GM04503 (cell line): ENCODE measurements around the gene ENOX1.

ENCODE experiments used
- DNase-seq: peaks from one replicate; pipeline ENCODE4 v3.0.0-alpha.2; 2012; ENCODE audit warnings: low read depth

ENOX1 gene

GRCh38 chr13:43786766-43787517 lies at the start of gene ENOX1:
Gene ENOX1 (minus strand): TSS chr13:43786972.
- no peak for DNase-seq

GRCh38 chr13:43835701-43836100 lies 48.9 kb upstream of the ENOX1 start:
- no peak for DNase-seq

- DNase-seq: no peak
Observed at GRCh38 chr13:43831088-43831487, 44.3 kb upstream of the ENOX1 start.

- DNase-seq: peak; percentile 91
Observed at GRCh38 chr13:43830497-43830881, 43.7 kb upstream of the ENOX1 start.

- DNase-seq: peak; percentile 44
Observed at GRCh38 chr13:43824656-43825055, 37.9 kb upstream of the ENOX1 start.

- DNase-seq: no peak
Observed at GRCh38 chr13:43822969-43823368, 36.2 kb upstream of the ENOX1 start.

- DNase-seq: no peak
Observed at GRCh38 chr13:43816401-43816889, 29.7 kb upstream of the ENOX1 start.

GRCh38 chr13:43815204-43815603 lies 28.4 kb upstream of the ENOX1 start:
- peak; percentile 54 for DNase-seq

GRCh38 chr13:43808676-43809075 lies 21.9 kb upstream of the ENOX1 start:
- DNase-seq: no peak

GRCh38 chr13:43805681-43806128 lies 18.9 kb upstream of the ENOX1 start:
- no peak for DNase-seq

- no peak for DNase-seq
Observed at GRCh38 chr13:43805071-43805468, 18.3 kb upstream of the ENOX1 start.

- DNase-seq: no peak
Observed at GRCh38 chr13:43804461-43805070, 17.8 kb upstream of the ENOX1 start.

GRCh38 chr13:43802511-43802910 lies 15.7 kb upstream of the ENOX1 start:
- DNase-seq: no peak

- DNase-seq: no peak
Observed at GRCh38 chr13:43800828-43801227, 14.1 kb upstream of the ENOX1 start.

GRCh38 chr13:43799191-43799590 lies 12.4 kb upstream of the ENOX1 start:
- DNase-seq: no peak

GRCh38 chr13:43797869-43798268 lies 11.1 kb upstream of the ENOX1 start:
- no peak for DNase-seq

GRCh38 chr13:43797159-43797558 lies 10.4 kb upstream of the ENOX1 start:
- no peak for DNase-seq

GRCh38 chr13:43794416-43794815 lies 7.6 kb upstream of the ENOX1 start:
- DNase-seq: no peak

GRCh38 chr13:43792076-43792881 lies 5.5 kb upstream of the ENOX1 start:
- no peak for DNase-seq

GRCh38 chr13:43787997-43788396 lies 1.2 kb upstream of the ENOX1 start:
- DNase-seq: no peak

GRCh38 chr13:43787518-43787891 lies 733 bp upstream of the ENOX1 start:
- DNase-seq: no peak

- no peak for DNase-seq
Observed at GRCh38 chr13:43786472-43786765, 353 bp downstream of the ENOX1 start.
